Loucy (cell line): Measurements from ENCODE around the gene FXR1.
"Not testable (repeated sequence)": the region's sequence is repeated elsewhere in the genome, so short reads cannot be mapped to it uniquely, and the experiment has no call there.

Source experiments
- H2AFZ ChIP-seq: fragments of 200-600 bp; sonication (generic); 2 replicates; pipeline ENCODE4 v1.6.0; 2016; ENCODE audit warnings: antibody characterized with exemption, mild to moderate bottlenecking, low read length, moderate library complexity
- H3F3A ChIP-seq: fragments of 200-600 bp; 2 replicates; pipeline ENCODE4 v1.6.0; 2016; ENCODE audit warnings: antibody characterized with exemption, low read depth, mild to moderate bottlenecking
- H3K27me3 ChIP-seq: fragments of 200-600 bp; sonication (generic); 2 replicates; pipeline ENCODE4 v1.6.1; 2014; ENCODE audit warnings: low read length, mild to moderate bottlenecking; ENCODE audit not compliant: insufficient read depth, poor library complexity, severe bottlenecking
- H3K36me3 ChIP-seq: fragments of 200-600 bp; sonication (generic); 2 replicates; pipeline ENCODE4 v1.6.1; 2016; ENCODE audit warnings: low read length; ENCODE audit not compliant: insufficient read depth
- H3K4me1 ChIP-seq: fragments of 200-600 bp; sonication (generic); 2 replicates; pipeline ENCODE4 v1.5.1; 2014; ENCODE audit warnings: low read length, mild to moderate bottlenecking; ENCODE audit not compliant: insufficient read depth, poor library complexity, severe bottlenecking
- H3K4me2 ChIP-seq: fragments of 200-600 bp; sonication (generic); 2 replicates; pipeline ENCODE4 v1.6.0; 2014; ENCODE audit warnings: antibody characterized with exemption, low read length, low read depth, mild to moderate bottlenecking; ENCODE audit not compliant: poor library complexity, severe bottlenecking
- H3K4me3 ChIP-seq: fragments of 200-600 bp; sonication (generic); 2 replicates; pipeline ENCODE4 v1.5.1; 2014; ENCODE audit warnings: low read length, mild to moderate bottlenecking, mixed read lengths; ENCODE audit not compliant: poor library complexity, severe bottlenecking
- H3K79me2 ChIP-seq: fragments of 200-600 bp; sonication (generic); 2 replicates; pipeline ENCODE4 v1.6.1; 2014; ENCODE audit warnings: low read length; ENCODE audit not compliant: insufficient read depth
- H3K9ac ChIP-seq: fragments of 200-600 bp; sonication (generic); 2 replicates; pipeline ENCODE4 v1.6.0; 2014; ENCODE audit warnings: mild to moderate bottlenecking, low read depth, low read length, moderate library complexity; ENCODE audit not compliant: poor library complexity, severe bottlenecking
- H3K9me2 ChIP-seq: fragments of 200-600 bp; sonication (generic); replicated peaks from 2 replicates; pipeline ENCODE4 v1.6.1; 2016; ENCODE audit warnings: low read depth, low read length, mixed read lengths
- H3K9me3 ChIP-seq: fragments of 200-600 bp; sonication (generic); 2 replicates; pipeline ENCODE4 v1.6.1; 2014; ENCODE audit warnings: mild to moderate bottlenecking, antibody characterized with exemption, low read length, low read depth; ENCODE audit not compliant: insufficient read depth
- H4K20me1 ChIP-seq: fragments of 200-600 bp; sonication (generic); 2 replicates; pipeline ENCODE4 v1.6.0; 2014; ENCODE audit warnings: antibody characterized with exemption, low read length, mild to moderate bottlenecking; ENCODE audit not compliant: insufficient read depth, poor library complexity, severe bottlenecking
- EZH2phosphoT487 ChIP-seq: fragments of 200-600 bp; IDR thresholded peaks from 2 replicates; pipeline ENCODE4 v1.6.1; 2018; ENCODE audit warnings: antibody characterized with exemption, mild to moderate bottlenecking, moderate library complexity, borderline replicate concordance
- TF ChIP-seq, protein P1 (sequence below): fragments of 200-600 bp; sonication (generic); conservative IDR thresholded peaks from 2 replicates; pipeline ENCODE4 v1.5.1; 2014; ENCODE audit warnings: mild to moderate bottlenecking, antibody characterized with exemption, low read length

Gene FXR1

DNA sequence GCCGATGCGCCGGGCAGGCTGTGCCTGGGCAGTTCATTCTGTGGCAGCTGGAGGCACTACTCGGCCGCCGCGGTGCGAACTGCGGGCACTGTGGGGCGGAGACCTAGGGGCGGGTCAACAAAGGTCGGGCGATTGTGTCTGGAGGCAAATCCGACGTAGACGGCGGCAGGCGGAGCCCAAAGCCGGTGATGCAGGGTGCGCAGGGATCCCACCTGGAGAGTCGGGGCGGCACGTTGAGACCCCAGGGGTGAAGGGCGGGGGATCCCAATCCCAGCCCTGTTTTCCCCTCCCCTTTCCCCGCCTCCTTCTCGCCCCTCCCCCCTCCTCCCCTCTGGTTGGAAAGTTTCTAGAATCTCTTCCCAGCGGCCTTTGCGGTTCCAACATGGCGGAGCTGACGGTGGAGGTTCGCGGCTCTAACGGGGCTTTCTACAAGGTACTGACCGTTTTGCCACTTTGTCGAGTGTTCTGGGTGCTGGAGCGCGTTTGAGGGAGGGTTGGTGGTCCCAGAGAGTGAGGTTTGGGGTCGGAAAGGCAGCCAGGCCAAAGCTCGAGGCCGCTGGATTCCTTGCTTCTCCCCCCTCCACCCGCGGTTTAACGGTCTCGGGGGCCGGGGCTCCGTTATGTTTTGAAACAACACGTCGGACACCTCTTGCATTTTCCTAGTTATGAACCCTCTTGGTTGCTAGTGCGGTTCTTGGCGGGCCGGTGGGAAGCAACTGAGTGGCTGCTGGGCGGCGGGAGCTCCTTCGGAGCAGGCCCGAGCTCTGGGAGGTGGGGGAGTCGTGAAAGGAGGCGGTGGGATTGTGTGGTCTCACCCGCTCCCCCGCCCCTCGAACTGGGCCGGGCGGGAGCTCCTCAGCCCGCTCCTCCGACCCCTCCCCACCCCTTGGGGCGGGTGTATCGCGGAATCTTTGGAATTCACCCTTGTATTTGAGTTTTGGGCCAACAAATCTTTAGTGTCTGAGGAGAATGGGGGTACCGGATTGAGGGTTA lies at the start of gene FXR1:
Gene FXR1, plus strand, starts transcription at position 367 of the 993 bp plus-strand sequence. Its CDS starts 16 bp downstream, at position 383.
- Histone ChIP-seq H3K4me1 (peaks cover 38% of the 10 kb centered on the region), H3F3A (no peaks in the 10 kb centered on the region), H3K79me2 (peaks cover 51% of the 10 kb centered on the region), H3K9ac (peak within 1 kb of the TSS; percentile 96), H4K20me1 (peaks cover 50% of the 10 kb centered on the region), H3K4me3 (peak within 1 kb of the TSS; percentile 97), H3K9me3 (no peaks in the 10 kb centered on the region), H2AFZ (peak within 1 kb of the TSS; percentile 98), H3K36me3 (no peaks in the 10 kb centered on the region; the same call in 1 of the 2 replicates), H3K9me2 (no peaks in the 10 kb centered on the region), H3K4me2 (peak within 1 kb of the TSS; percentile 98), H3K27me3 (no peaks in the 10 kb centered on the region)
- TF ChIP-seq EZH2phosphoT487 = no peak
- TF ChIP-seq, protein P1, sequence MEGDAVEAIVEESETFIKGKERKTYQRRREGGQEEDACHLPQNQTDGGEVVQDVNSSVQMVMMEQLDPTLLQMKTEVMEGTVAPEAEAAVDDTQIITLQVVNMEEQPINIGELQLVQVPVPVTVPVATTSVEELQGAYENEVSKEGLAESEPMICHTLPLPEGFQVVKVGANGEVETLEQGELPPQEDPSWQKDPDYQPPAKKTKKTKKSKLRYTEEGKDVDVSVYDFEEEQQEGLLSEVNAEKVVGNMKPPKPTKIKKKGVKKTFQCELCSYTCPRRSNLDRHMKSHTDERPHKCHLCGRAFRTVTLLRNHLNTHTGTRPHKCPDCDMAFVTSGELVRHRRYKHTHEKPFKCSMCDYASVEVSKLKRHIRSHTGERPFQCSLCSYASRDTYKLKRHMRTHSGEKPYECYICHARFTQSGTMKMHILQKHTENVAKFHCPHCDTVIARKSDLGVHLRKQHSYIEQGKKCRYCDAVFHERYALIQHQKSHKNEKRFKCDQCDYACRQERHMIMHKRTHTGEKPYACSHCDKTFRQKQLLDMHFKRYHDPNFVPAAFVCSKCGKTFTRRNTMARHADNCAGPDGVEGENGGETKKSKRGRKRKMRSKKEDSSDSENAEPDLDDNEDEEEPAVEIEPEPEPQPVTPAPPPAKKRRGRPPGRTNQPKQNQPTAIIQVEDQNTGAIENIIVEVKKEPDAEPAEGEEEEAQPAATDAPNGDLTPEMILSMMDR = peak; percentile 63

DNA sequence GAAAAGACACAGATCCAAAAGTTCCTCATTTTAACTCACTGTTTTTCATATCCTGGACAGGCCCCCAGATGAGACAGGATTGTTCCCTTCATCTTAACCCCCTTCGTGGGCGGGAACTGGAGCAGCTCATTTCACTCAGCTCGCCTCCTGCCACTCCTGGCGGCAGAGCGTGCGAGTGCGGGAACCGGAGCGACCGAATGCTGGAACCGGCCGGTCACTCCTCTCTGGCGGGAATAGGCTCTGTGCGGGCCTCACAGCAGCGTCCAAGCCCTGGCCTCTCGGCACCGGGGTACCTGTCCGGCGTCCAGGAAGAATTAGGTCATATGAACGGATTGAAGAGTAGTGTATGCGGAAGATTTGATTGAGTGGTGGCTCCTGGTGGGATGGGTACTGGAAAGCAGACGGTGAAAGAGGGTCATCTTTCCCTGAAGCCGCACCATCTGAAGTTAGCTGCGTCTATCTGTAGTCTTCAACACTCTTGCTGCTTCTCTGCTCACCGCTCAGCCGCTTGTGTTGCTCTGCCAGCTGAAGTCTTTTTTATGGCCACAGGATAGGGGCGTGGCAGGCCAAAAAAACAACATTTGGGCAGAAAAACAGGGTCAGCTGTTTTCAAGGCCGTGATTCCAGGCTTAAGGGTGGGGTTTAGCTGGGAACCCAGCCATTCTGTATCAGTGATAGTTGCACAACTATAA lies 42.3 kb upstream of the FXR1 start:
- no peaks in the 10 kb centered on the region for H3K9me3 ChIP-seq
- no peak overlapping the region for H2AFZ ChIP-seq
- TF ChIP-seq, protein P1 = no peak
- H3K4me2 ChIP-seq = no peak overlapping the region
- no peaks in the 10 kb centered on the region for H3K79me2 ChIP-seq
- no peak overlapping the region for H3K4me3 ChIP-seq
- H3K36me3 ChIP-seq = no peaks in the 10 kb centered on the region
- no peaks in the 10 kb centered on the region for H3K4me1 ChIP-seq
- no peaks in the 10 kb centered on the region for H3K27me3 ChIP-seq
- no peaks in the 10 kb centered on the region for H3F3A ChIP-seq
- no peaks in the 10 kb centered on the region for H4K20me1 ChIP-seq
- no peak overlapping the region for H3K9ac ChIP-seq
- no peaks in the 10 kb centered on the region for H3K9me2 ChIP-seq

DNA sequence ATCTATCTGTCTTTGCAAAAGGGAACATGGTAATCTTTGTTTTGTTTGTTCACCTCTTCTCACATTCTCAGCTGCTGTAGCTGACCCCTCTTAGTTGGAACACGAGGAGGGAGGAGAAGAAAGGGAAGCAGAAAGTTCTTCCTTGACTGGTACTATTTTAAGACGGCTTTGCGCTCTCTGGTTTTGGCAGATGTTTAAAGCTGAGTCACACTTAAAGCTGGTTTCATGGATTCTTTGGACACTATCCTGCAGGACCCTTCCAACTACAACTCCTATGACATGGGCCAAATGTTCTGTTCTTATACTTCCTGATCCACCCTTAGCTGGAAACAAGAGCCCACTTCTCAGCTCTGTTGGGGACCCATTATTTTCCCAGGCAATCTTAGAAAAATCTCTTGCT lies 40.6 kb upstream of the FXR1 start:
- H3K9me3 ChIP-seq = no peaks in the 10 kb centered on the region
- TF ChIP-seq, protein P1 = no peak
- TF ChIP-seq EZH2phosphoT487 = no peak
- H2AFZ ChIP-seq = no peak overlapping the region

DNA sequence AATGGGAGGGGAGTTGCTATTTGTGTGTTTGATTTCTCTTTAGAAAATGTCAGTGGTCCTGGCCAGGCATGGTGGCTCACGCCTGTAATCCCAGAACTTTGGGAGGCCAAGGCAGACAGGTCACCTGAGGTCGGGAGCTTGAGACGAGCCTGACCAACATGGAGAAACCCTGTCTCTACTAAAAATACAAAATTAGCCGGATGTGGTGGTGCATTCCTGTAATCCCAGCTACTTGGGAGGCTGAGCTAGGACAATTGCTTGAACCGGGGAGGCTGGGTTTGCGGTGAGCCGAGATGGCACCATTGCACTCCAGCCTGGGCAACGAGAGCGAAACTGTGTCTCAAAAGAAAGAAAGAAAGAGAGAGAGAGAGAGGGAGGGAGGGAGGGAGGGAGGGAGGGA lies 40.0 kb upstream of the FXR1 start:
- H2AFZ ChIP-seq, H3K79me2 ChIP-seq, H3K9me3 ChIP-seq, H3K4me1 ChIP-seq, H3F3A ChIP-seq, H3K27me3 ChIP-seq, H3K9me2 ChIP-seq, H3K36me3 ChIP-seq, H4K20me1 ChIP-seq, H3K4me3 ChIP-seq, H3K9ac ChIP-seq, H3K4me2 ChIP-seq: not testable (repeated sequence)

More for the DNA sequence above, 40.6 kb upstream of the FXR1 start:
- Histone ChIP-seq H3K9me2 (no peaks in the 10 kb centered on the region), H3F3A (no peaks in the 10 kb centered on the region), H3K36me3 (no peaks in the 10 kb centered on the region), H3K79me2 (no peaks in the 10 kb centered on the region), H3K9ac (no peak overlapping the region), H3K4me3 (no peak overlapping the region), H3K27me3 (no peaks in the 10 kb centered on the region), H3K4me2 (no peak overlapping the region), H4K20me1 (no peaks in the 10 kb centered on the region), H3K4me1 (no peaks in the 10 kb centered on the region)
